ENCODE results near the gene EIF4G3. TPM values are rescaled to one million over a fixed set of nuclear protein-coding genes. Genes with fewer than 3 reads are reported as not detected.

The EIF4G3 gene
- total RNA-seq, 4 donors from 2014 or later: 24.4 to 57.0 (median 27.9) TPM

DNA sequence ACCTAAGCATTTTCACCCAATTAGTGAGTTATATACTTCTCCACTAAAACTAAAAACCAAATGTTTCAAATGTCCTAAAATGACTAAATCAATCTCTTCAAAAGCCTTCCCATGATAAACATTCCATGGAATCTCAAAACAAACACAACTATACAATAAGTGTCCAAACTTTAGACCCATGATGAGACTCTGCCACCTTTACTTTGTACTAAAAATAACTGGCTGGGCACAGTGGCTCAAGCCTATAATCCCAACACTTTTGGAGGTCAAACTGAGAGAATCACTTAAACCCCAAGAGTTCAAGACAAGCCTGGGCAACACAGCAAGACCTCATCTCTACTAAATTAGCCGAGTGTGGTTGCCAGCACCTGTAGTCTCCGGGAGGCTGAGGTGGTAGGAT is 87.4 kb downstream of the EIF4G3 start:
- WGBS, 2 donors: 58 to 59% methylated on average over 2 of the region's 2 CpGs
- intact Hi-C loops (cut with DNase I; ENCODE audit: low total_unique reads): no loop called here
- TF ChIP-seq, protein P1, sequence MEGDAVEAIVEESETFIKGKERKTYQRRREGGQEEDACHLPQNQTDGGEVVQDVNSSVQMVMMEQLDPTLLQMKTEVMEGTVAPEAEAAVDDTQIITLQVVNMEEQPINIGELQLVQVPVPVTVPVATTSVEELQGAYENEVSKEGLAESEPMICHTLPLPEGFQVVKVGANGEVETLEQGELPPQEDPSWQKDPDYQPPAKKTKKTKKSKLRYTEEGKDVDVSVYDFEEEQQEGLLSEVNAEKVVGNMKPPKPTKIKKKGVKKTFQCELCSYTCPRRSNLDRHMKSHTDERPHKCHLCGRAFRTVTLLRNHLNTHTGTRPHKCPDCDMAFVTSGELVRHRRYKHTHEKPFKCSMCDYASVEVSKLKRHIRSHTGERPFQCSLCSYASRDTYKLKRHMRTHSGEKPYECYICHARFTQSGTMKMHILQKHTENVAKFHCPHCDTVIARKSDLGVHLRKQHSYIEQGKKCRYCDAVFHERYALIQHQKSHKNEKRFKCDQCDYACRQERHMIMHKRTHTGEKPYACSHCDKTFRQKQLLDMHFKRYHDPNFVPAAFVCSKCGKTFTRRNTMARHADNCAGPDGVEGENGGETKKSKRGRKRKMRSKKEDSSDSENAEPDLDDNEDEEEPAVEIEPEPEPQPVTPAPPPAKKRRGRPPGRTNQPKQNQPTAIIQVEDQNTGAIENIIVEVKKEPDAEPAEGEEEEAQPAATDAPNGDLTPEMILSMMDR (IDR thresholded peaks at IDR 0.05): no peak
- no peak for TF ChIP-seq POLR2A (IDR thresholded peaks at IDR 0.05)
- no peak for DNase-seq (ENCODE audit: low spot score in 2 of 2)
- no peak overlapping the region for H3K4me3 ChIP-seq (ENCODE audit: low read depth, poor library complexity, severe bottlenecking)

DNA sequence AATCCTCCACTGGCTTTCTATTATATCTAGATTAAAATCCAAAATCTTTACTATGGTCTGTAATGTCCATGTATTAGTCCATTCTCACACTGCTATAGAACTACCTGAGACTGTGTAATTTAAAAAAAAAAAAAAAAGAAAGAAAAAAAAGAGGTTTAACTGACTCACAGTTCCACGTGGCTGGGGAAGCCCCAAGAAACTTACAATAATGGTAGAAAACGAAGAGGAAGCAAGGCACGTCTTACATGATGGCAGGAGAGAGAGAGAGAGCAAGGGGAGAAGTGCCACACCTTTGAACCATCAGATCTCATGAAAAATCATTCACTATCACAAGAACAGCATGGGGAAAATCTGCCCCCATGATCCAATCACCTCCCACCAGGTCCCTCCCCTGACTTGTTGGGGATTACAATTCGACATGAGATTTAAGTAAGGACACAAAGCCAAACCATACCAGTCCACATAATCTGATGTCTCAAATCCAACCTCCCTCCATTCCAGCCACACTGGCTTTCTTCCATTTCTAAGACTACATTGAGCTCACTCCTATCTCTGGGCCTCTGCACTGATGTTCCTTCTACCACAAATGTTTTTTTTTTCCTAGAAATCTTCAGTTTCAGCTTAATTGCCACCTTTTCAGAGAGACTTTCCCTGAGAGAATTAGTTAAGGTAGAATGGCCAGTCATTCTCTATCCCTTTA is 92.4 kb downstream of the EIF4G3 start:
- intact Hi-C loops (cut with DNase I; ENCODE audit: low total_unique reads): no loop called here
- H3K4me3 ChIP-seq (ENCODE audit: low read depth, poor library complexity, severe bottlenecking): no peak overlapping the region
- TF ChIP-seq POLR2A (IDR thresholded peaks at IDR 0.05): no peak
- TF ChIP-seq, protein P1 (IDR thresholded peaks at IDR 0.05): no peak
- WGBS, 2 donors: 47 to 61% methylated on average over 4 of the region's 4 CpGs
- DNase-seq (ENCODE audit: low spot score in 2 of 2): no peak

DNA sequence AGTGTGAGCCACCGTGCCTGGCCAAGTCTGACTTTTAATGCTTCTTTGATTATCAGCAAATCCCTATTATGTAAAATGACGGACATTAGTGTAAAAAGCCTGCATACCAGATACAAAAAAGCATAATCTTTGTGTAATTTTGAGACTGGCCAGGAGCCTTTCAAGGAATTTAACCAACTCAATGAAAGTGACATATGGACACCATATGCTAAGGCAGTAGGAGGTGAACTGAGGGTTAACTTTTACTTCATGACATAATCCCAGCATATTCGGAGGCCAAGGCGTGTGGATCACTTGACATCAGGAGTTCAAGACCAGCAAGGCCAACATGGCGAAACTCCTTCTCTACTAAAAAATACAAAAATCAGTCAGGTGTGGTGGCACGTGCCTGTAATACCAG is 94.6 kb downstream of the EIF4G3 start:
- intact Hi-C loops (cut with DNase I; ENCODE audit: low total_unique reads): no loop called here
- 82 to 83% methylated on average over 6 of the region's 6 CpGs for WGBS, 2 donors
- H3K4me3 ChIP-seq (ENCODE audit: low read depth, poor library complexity, severe bottlenecking): no peak overlapping the region
- no peak for TF ChIP-seq POLR2A (IDR thresholded peaks at IDR 0.05)
- TF ChIP-seq, protein P1 (IDR thresholded peaks at IDR 0.05): no peak
- DNase-seq (ENCODE audit: low spot score in 2 of 2): no peak

DNA sequence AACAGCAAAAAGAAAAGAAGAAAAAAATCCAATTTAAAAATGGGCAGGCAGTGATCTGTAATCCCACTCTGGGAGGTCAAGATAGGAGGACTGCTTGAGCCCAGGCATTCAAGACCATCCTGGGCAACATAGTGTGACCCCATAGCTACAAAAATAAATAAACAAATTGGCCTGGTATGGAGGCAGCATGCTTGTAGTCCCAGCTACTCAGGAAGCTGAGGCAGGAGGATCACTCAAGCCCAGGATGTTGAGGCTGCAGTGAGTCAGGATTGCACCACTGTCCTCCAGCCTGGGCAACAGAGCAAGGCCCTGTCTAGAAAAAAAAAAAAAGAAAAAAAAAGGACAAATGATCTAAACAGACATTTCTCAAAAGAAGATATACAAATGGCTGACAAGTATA is 99.6 kb downstream of the EIF4G3 start:
- intact Hi-C loops (cut with DNase I; ENCODE audit: low total_unique reads): no loop called here
- H3K4me3 ChIP-seq (ENCODE audit: low read depth, poor library complexity, severe bottlenecking): no peak overlapping the region
- no peak for DNase-seq (ENCODE audit: low spot score in 2 of 2)
- no peak for TF ChIP-seq POLR2A (IDR thresholded peaks at IDR 0.05)
- TF ChIP-seq, protein P1 (IDR thresholded peaks at IDR 0.05): no peak

DNA sequence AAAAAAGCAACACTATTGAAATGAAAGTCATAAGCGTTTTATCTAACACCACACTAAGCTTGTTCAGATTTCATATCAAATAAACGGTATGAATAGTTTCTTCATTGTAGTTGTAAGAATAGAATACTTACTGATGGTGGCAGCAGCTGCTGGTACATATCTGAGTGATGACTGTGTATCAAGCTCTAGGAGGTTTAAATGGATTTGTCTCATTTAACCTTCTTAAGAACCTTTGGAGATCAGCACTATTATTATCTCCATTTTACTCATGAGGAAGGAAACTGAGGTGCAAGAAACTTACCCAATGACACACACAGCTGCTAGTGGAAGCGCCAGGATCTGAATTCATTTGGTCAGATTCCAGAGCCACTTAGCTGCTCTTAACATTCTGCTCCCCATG is 104.0 kb downstream of the EIF4G3 start:
- 83 to 85% methylated on average over 3 of the region's 3 CpGs for WGBS, 2 donors
- DNase-seq (ENCODE audit: low spot score in 2 of 2): no peak
- intact Hi-C loops (cut with DNase I; ENCODE audit: low total_unique reads): no loop called here
- H3K4me3 ChIP-seq (ENCODE audit: low read depth, poor library complexity, severe bottlenecking): no peak overlapping the region
- TF ChIP-seq POLR2A (IDR thresholded peaks at IDR 0.05): no peak
- TF ChIP-seq, protein P1 (IDR thresholded peaks at IDR 0.05): no peak

DNA sequence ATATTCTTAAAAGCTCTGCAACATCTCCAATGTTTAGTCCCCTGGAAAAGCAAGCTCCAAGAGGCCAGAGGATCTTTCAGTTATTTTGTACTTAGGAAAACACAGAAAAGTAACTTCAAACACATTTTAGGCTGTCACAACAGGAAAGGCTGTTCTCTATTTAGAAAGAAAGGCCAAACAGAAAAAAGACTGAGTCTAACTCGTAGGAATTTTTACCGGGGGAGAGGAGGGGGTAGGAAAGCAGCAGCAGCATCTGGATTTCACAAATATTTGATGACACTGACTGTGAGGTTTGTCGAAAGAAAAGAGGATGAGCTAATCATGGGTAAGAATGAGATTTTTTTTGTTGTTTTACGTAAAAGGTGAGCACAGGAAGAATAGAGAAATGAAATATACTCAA is 107.1 kb downstream of the EIF4G3 start:
- no peak overlapping the region for H3K4me3 ChIP-seq (ENCODE audit: low read depth, poor library complexity, severe bottlenecking)
- intact Hi-C loops (cut with DNase I; ENCODE audit: low total_unique reads): no loop called here
- no peak for TF ChIP-seq POLR2A (IDR thresholded peaks at IDR 0.05)
- TF ChIP-seq, protein P1 (IDR thresholded peaks at IDR 0.05): no peak
- WGBS, 2 donors: 44 to 48% methylated on average over 4 of the region's 4 CpGs
- no peak for DNase-seq (ENCODE audit: low spot score in 2 of 2)

All from lower leg skin (tissue), 4 donors.